ENCODE data around the gene SNN.

The SNN gene

DNA sequence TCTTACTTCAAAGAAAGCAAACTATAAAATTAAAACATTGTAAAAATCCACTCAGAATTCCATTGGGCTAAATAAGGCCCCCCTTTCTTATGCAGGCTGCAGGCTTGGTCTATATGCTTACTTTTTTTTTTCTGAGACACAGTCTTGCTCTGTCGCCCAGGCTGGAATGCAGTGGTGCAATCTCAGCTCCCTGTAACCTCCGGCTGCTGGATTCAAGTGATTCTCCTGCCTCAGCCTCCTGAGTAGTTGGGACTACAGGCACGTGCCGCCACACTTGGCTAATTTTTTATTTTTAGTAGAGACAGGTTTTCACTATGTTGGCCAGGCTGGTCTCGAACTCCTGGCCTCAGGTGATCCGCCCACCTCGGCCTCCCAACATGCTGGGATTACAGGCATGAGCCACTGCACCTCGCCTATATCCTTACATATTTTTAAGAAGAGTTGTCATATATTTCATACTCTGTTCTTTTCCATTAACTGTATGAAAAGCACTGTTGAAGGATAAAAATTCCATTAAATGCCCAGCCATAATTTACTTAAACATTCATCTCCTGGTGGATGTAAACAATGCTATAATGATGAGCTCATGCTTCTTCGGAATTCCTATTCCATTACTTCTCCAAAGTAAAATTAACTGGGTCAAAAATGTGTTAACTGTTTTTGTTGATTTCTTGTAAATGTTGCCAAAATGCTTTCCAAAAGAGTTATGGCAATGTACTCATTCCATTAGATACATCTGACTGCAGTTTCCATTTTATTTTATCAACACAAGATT, 17.8 kb downstream of the SNN start:
- Mint-ChIP-seq H3K36me3 (peaks cover 75% of the 10 kb centered on the region), H3K4me1 (peaks cover 35% of the 10 kb centered on the region), H3K9me3 (no peaks in the 10 kb centered on the region), H3K27ac (no peak overlapping the region), H3K27me3 (no peaks in the 10 kb centered on the region), H3K4me3 (no peak overlapping the region)
- CTCF ChIA-PET = no interaction called here
- DNase-seq = no peak

DNA sequence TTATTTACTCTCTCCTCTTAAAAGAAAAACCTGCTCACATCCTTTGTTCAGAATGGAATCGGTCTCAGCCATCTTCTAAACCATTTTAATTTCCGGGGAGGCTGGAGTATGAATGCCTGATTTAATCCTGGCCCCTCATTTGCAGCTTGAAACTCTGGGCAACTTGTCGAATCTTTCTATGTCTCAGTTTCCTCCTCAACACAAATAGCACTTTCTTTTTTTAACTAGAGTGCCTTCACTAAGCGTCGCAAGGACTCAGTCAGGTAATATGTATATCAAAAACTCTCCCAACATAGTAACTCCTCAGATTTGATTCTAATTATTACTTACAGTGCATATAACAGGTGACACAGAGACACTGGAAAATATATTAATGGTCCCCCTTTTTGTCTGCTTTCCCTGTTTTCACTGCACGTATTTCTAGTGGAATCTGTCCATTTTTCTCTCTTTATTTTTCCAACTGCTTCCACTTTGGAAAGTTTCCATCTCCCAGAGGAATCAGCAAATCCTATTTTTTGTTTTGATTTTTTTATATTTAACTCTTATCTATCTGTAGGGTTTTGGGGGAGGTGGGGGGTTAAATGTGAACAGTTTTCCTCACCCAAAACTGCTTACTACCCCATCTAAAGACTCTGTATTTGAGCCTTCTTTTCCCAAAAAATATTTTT, 18.6 kb downstream of the SNN start:
- Mint-ChIP-seq H3K4me1 (peaks cover 27% of the 10 kb centered on the region), H3K27me3 (no peaks in the 10 kb centered on the region), H3K9me3 (no peaks in the 10 kb centered on the region), H3K4me3 (no peak overlapping the region), H3K36me3 (peaks cover 75% of the 10 kb centered on the region), H3K27ac (peak overlapping the region; percentile 13)
- CTCF ChIA-PET = no interaction called here
- no peak for DNase-seq

DNA sequence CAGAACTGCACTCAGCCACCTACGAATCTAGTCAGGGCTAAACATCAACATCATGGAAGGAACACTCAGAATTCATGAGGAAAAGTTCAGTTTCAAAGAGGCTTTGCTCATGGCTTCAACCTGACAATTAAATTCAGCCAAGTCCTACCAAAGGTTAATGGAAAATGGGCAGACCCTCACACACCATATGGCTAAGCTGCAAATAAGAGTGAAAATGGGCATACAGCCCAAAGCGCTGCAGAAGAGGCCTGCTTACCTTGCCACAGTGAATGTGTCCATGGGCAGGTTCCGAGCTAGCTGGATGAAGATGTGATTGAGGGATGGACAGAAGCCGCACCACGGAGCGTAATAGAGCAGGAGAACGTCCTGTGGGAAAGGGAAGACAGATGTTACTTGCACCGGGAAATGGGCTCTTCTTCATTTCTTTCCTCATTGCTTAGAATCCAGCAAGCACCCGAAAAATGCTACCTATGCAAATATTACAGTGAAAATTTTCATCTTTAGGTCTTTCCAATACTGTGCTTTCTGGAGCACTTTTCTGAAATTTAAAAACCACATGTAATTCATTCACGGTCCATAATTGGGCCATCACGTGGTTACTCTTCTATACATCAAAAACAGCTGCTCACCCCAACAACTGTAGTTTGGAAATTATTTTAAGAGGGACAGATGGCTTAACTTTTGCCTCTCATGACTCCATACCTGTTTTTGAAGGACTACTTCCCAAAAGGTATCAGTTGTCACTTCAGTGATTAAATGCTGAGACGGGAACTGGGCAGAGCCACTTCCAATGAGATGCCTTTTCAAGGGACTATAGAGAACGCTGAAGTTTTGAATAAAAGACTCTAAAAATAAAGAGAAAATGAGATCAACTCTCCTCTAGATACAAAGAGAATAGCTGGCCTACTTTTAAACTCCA, 19.6 kb downstream of the SNN start:
- no peak for DNase-seq
- peak overlapping the region; percentile 71 for H3K27ac Mint-ChIP-seq
- no peaks in the 10 kb centered on the region for H3K27me3 Mint-ChIP-seq
- no peak overlapping the region for H3K4me3 Mint-ChIP-seq
- H3K36me3 Mint-ChIP-seq = peaks cover 75% of the 10 kb centered on the region
- no peaks in the 10 kb centered on the region for H3K9me3 Mint-ChIP-seq
- H3K4me1 Mint-ChIP-seq = peaks cover 17% of the 10 kb centered on the region
- CTCF ChIA-PET = interaction anchor here (1.2 kb wide), 1 partner anchor 155 kb away, joined by 4 read pairs; no protein-coding TSS in a partner anchor

DNA sequence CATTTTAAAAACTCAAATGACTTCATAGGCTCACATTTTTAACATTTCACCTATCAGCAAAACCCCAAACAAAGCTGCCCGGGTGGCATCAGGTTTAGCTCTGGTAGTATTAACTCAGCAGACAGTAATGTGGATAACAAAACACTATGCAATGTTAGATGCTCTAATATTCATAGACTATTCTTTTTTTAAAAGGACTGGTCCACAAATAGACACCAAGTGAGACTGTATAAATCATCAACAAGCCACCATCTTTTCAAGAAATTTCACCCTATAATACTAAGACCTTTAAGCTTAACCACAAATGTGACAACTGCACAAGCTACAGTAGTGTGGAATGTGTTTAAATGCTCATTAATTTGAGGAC, 20.2 kb downstream of the SNN start:
- no peaks in the 10 kb centered on the region for H3K27me3 Mint-ChIP-seq
- peaks cover 10% of the 10 kb centered on the region for H3K4me1 Mint-ChIP-seq

DNA sequence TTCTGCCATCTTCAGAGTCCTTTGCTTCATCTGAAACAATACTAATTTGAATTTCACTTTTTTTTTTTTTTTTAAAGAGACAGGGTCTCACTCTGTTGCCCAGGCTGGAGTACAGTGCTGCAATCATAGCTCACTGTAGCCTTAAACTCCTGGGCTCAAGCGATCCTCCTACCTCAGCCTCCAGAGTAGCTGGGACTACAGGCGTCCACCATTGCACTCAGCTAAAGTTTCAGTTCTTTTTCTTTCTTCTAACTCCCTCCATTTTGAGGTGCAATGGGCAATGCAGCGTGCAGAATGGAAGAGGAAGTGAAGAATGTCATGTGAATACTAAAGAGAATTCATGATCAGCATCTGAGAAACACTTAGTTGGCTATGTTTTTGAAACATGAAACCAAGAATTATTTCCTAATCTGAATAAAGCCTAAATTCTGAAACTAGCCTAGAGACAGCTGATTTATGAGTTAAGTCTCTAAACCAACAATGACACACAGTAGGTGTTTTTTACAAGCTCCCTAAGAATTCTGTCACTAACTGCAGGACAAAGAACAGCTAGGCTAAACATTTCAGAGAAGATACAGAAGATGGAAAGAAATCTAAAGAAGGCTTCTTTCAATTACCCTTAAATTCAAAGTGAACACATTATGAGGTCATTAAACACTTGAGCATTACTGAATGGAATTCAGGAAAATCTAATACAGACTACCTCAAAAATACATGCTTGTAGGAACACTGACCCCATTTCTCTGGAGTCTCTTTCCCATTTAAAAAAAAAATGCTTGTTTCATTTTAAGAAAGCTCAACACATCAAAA, 21.0 kb downstream of the SNN start:
- Mint-ChIP-seq H3K4me1 (peaks cover 10% of the 10 kb centered on the region), H3K9me3 (no peaks in the 10 kb centered on the region), H3K27me3 (no peaks in the 10 kb centered on the region), H3K36me3 (peaks cover 65% of the 10 kb centered on the region), H3K27ac (peak overlapping the region; percentile 67), H3K4me3 (no peak overlapping the region)
- no peak for DNase-seq
- CTCF ChIA-PET = interaction anchor here (0.6 to 1.1 kb wide), 2 partner anchors 40 to 156 kb away, joined by 3 to 4 read pairs; no protein-coding TSS in a partner anchor

More for the DNA sequence above, 20.2 kb downstream of the SNN start:
- no peak for DNase-seq
- CTCF ChIA-PET = interaction anchor here (1.1 to 1.2 kb wide), 2 partner anchors 41 to 156 kb away, joined by 3 to 4 read pairs; no protein-coding TSS in a partner anchor
- Mint-ChIP-seq H3K27ac (no peak overlapping the region), H3K9me3 (no peaks in the 10 kb centered on the region), H3K4me3 (no peak overlapping the region), H3K36me3 (peaks cover 70% of the 10 kb centered on the region)

DNA sequence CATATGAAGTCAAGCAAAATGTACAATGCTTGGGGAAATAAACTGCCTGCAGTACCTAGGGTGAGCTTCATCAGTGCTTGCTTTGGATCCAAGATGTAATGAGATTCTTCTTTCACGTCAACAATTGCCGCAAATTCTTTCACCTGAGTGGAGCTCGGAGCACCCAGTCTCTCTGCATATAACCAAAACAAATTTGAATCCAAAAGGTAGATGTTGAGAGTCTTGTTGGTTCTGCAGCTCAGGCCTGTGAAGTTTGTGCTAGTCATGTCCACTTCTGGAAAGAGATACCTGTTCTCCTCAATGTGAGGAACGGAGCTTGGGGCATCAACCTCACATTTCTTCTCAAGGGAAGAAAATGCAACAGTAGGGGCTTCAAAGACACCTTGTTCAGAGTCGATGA, 23.0 kb downstream of the SNN start:
- H3K27ac Mint-ChIP-seq = no peak overlapping the region

DNA sequence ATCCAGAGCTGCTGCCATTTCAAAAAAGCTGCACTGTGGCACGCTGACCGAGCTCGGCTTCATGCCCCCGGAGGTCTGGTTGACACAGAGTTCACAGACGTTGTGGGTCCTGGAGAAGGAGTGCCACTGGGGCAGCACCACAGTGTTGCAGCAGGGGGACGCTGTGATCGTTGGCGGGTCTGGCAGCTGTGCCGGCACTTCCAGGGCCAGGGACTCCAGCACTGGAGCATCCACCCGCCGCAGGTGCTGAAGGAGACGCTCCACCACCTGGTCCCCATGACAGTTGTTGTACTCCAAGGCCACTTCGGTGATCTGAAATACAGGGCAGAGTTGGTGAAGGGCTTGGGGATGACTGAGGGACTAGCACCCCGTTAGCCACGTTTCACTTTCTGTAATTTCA, 23.5 kb downstream of the SNN start:
- Mint-ChIP-seq H3K4me1 (peaks cover 24% of the 10 kb centered on the region), H3K36me3 (peaks cover 69% of the 10 kb centered on the region)
- CTCF ChIA-PET = interaction anchor here (1.2 to 1.5 kb wide), 2 partner anchors 284 to 296 kb away, joined by 3 to 4 read pairs; no protein-coding TSS in a partner anchor

More for the DNA sequence above, 23.0 kb downstream of the SNN start:
- Mint-ChIP-seq H3K27me3 (no peaks in the 10 kb centered on the region), H3K9me3 (no peaks in the 10 kb centered on the region), H3K4me1 (peaks cover 18% of the 10 kb centered on the region), H3K4me3 (no peak overlapping the region), H3K36me3 (peaks cover 68% of the 10 kb centered on the region)
- CTCF ChIA-PET = interaction anchor here (1.2 to 1.5 kb wide), 2 partner anchors 284 to 295 kb away, joined by 3 to 4 read pairs; no protein-coding TSS in a partner anchor
- DNase-seq = no peak

DNA sequence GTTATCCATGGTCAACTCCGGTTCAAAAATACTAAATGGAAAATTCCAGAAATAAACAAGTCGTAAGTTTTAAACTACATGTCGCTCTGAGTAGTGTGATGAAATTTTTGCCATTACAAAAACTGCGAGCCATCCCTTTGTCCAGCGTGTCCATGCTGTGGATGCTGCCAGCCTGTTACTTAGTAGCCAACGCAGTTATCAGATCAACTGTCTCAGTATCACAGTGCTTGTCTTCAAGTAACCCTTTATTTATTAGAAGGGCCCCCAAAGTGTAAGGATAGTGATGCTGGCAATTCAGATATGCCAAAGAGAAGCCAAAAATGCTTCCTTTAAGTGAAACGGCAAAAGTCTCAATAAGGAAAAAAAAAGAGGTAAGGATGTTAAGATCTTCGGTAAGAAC, 23.9 kb downstream of the SNN start:
- no peak for DNase-seq
- Mint-ChIP-seq H3K4me1 (peaks cover 28% of the 10 kb centered on the region), H3K27ac (no peak overlapping the region), H3K27me3 (no peaks in the 10 kb centered on the region), H3K4me3 (no peak overlapping the region), H3K36me3 (peaks cover 67% of the 10 kb centered on the region), H3K9me3 (no peaks in the 10 kb centered on the region)
- CTCF ChIA-PET = interaction anchor here (1.2 to 1.5 kb wide), 2 partner anchors 285 to 296 kb away, joined by 3 to 4 read pairs; no protein-coding TSS in a partner anchor

More for the DNA sequence above, 23.5 kb downstream of the SNN start:
- H3K27me3 Mint-ChIP-seq = no peaks in the 10 kb centered on the region
- H3K9me3 Mint-ChIP-seq = no peaks in the 10 kb centered on the region
- H3K4me3 Mint-ChIP-seq = no peak overlapping the region
- DNase-seq = no peak
- H3K27ac Mint-ChIP-seq = no peak overlapping the region

DNA sequence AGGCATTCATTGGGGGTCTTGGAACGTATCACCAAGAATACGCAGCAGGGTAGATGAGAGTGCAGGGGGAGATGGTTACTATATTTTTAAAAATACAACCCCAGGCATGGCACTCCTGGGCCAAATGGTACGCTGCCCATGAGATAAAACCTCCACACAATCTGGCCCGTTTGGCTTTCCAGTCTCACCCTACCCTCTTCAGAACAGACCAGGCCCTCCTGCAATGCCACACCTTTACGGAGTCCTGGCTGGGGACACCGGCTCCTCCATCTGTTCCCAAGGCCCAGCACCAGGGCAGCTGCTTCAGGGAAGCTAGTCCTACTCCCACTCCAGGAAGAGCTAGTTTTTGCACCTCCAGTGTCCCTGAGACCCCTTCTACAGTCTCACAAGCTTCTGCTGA, 24.4 kb downstream of the SNN start:
- Mint-ChIP-seq H3K27ac (no peak overlapping the region), H3K9me3 (no peaks in the 10 kb centered on the region), H3K4me3 (no peak overlapping the region), H3K4me1 (peaks cover 33% of the 10 kb centered on the region), H3K36me3 (peaks cover 67% of the 10 kb centered on the region), H3K27me3 (no peaks in the 10 kb centered on the region)
- CTCF ChIA-PET = no interaction called here
- no peak for DNase-seq

DNA sequence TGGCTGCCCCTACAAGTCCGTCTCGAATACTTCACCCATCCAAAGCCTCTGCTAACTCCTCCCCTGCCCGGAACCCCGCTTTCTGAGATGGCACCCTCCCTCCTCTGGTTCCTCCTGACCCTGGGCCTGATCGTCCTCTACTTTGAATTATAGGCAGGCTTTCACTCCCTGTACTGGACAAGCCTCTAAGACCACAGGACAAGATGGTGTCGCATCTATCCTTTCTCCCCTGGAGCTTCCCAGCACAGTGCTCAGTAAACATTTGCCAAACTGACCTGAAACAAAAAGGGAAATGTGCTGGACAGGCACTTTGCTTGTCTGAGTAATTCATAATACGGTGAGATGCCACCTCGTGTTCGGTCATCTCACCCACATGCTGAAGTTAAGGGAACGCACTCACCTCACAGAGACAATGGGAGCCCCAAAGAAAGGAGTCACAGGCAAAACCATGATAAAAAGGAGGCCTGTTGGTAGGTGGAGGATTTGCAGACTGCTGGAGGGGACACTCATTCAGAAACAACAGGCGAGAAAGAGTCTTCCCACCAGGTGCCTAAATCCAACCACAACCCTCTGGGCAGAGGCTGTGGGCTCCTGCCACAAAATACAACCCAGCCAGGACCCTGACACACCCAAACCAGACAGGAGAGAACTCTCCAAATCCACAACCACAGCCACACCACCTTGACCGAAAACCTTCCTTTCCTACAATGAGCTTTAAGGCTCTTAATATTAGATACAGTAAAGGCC, 28.2 kb downstream of the SNN start:
- Mint-ChIP-seq H3K27ac (peak overlapping the region; percentile 81), H3K27me3 (no peaks in the 10 kb centered on the region), H3K4me3 (no peak overlapping the region), H3K36me3 (peaks cover 61% of the 10 kb centered on the region), H3K9me3 (no peaks in the 10 kb centered on the region), H3K4me1 (peaks cover 44% of the 10 kb centered on the region)
- DNase-seq = no peak
- CTCF ChIA-PET = interaction anchor here (1.4 to 2.2 kb wide), 2 partner anchors 290 to 291 kb away, joined by 3 to 6 read pairs; no protein-coding TSS in a partner anchor

DNA sequence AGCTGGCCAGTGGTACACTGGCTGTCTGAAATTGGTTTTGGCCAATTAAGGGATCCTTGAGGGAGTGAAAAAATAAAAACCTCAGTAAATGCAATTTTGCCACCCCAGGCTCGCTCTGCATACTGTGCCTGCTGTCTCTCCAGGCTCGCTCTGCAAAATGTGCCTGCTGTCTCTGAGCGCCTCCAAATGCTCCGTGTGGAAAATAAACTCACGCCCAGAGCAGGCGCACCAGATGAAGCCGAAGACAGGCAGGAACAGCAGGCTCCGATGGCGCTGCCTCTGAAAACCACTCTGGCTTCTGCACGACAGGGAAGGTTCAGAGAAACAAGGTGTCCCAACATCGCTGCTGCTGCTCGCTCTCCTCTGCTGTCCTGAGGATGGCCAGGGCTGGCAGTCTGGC, 29.1 kb downstream of the SNN start:
- Mint-ChIP-seq H3K4me3 (no peak overlapping the region), H3K9me3 (no peaks in the 10 kb centered on the region), H3K27me3 (no peaks in the 10 kb centered on the region), H3K4me1 (peaks cover 48% of the 10 kb centered on the region), H3K36me3 (peaks cover 56% of the 10 kb centered on the region), H3K27ac (peak overlapping the region; percentile 78)
- no peak for DNase-seq
- CTCF ChIA-PET = interaction anchor here (0.7 to 2.5 kb wide), 6 partner anchors 17 to 292 kb away, joined by 3 to 6 read pairs (median 4); no protein-coding TSS in a partner anchor

DNA sequence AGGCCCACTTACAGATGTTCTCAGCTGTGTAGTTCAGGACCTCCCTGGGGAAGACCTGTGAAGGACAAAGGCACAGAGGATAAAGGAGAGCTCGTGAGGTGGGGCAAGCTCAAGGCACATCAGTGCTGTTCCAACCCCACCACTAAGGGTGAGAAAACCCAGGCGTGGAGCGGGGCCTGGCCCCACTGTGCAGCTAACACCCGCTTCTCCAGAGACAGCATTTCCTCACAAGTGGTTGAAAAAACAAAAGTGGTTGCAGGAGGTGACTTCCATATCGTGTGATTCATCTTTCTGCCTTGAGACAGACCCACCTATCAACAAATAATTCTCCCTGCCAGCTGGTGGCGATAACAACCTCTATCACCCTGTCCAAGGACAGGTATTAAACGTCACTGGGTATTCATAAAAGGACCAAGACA, 30.0 kb downstream of the SNN start:
- no peaks in the 10 kb centered on the region for H3K27me3 Mint-ChIP-seq
- CTCF ChIA-PET = interaction anchor here (0.6 to 2.5 kb wide), 7 partner anchors 16 to 293 kb away, joined by 3 to 6 read pairs (median 3); no protein-coding TSS in a partner anchor
- H3K27ac Mint-ChIP-seq = peak overlapping the region; percentile 72
- no peak overlapping the region for H3K4me3 Mint-ChIP-seq
- no peaks in the 10 kb centered on the region for H3K9me3 Mint-ChIP-seq
- peaks cover 57% of the 10 kb centered on the region for H3K36me3 Mint-ChIP-seq
- DNase-seq = peak; percentile 52
- H3K4me1 Mint-ChIP-seq = peaks cover 48% of the 10 kb centered on the region

All from activated naive CD4-positive, alpha-beta T cell treated with anti-CD3 and anti-CD28 coated beads, Interleukin-2, amount 10 ng/mL, durations not matched to agents 7 days and 5 days (primary cell).